ENCODE measurements around the gene SLC50A1. TPM values are rescaled to one million over a fixed set of nuclear protein-coding genes. Genes with fewer than 3 reads are reported as not detected.

The SLC50A1 gene
- total and polyA plus RNA-seq, 9 of the 15 experiments (the other 6 are each of a cell fraction or from before 2014, with no cell fraction given), result 46.5 to 132 (median 91.9) TPM

GRCh38 chr1:155093911-155094621 is 41.6 kb upstream of the SLC50A1 start (continued):
- peak; percentile 78 to 80 for TF ChIP-seq RAD21 (CRISPR knock-in tag; conservative IDR thresholded peaks at IDR 0.05 in 1 of 2, IDR thresholded peaks at IDR 0.05 in 1 of 2)
- TF ChIP-seq NFIC (IDR thresholded peaks at IDR 0.05), result peak; percentile 99
- 0 out of 4 replicates have a peak, but pooled peaks of 1 of the 2 experiments have one; percentile 8 for TF ChIP-seq RCOR1 (IDR thresholded peaks at IDR 0.05; ENCODE audit: borderline replicate concordance in 1 of 2, low read depth in 2 of 2, low read length in 2 of 2)
- no peak for TF ChIP-seq TAF9B (IDR thresholded peaks at IDR 0.05; ENCODE audit: partially characterized antibody)
- TF ChIP-seq ATF1 (CRISPR knock-in tag; IDR thresholded peaks at IDR 0.05), result no peak
- TF ChIP-seq ATF1 (tag; IDR thresholded peaks at IDR 0.05), result 0 out of 2 replicates have a peak, but pooled peaks have one; percentile 13
- no peak for TF ChIP-seq ADNP (tag; IDR thresholded peaks at IDR 0.05)
- peak; percentile 44; the same call in 1 of the 2 replicates for TF ChIP-seq SPI1 (IDR thresholded peaks at IDR 0.05; ENCODE audit: borderline replicate concordance, low read depth, low read length)
- TF ChIP-seq SMC3 (conservative IDR thresholded peaks at IDR 0.05; ENCODE audit: insufficient read depth, low read depth, low read length), result peak; percentile 61
- peak; percentile 75; the same call in 1 of the 2 replicates for TF ChIP-seq REST (IDR thresholded peaks at IDR 0.05; ENCODE audit: borderline replicate concordance)
- no peak for TF ChIP-seq REST (CRISPR knock-in tag; IDR thresholded peaks at IDR 0.05; ENCODE audit: low read depth)

Measured in K562 (cell line).